Measurements from ENCODE around the gene MBD3. TPM values are rescaled to one million over a fixed set of nuclear protein-coding genes. Genes with fewer than 3 reads are reported as not detected.

Gene MBD3
- total RNA-seq, 1 donor from 2014 or later: 88.9 TPM

- DNase-seq: no peak
Observed at GRCh38 chr19:1593501-1593772, 772 bp upstream of the MBD3 start.

- peak; percentile 96 for DNase-seq
Observed at GRCh38 chr19:1592024-1592754, 476 bp downstream of the MBD3 start.

- DNase-seq: peak; percentile 68
Observed at GRCh38 chr19:1591421-1592023, 1.1 kb downstream of the MBD3 start.

GRCh38 chr19:1590641-1591397, 1.8 kb downstream of the MBD3 start:
- DNase-seq: no peak

GRCh38 chr19:1587872-1588271, 4.8 kb downstream of the MBD3 start:
- DNase-seq: no peak

GRCh38 chr19:1585243-1585580, 7.5 kb downstream of the MBD3 start:
- no peak for DNase-seq

GRCh38 chr19:1584500-1585242, 8.0 kb downstream of the MBD3 start:
- no peak for DNase-seq

GRCh38 chr19:1582201-1582600, 10.5 kb downstream of the MBD3 start:
- no peak for DNase-seq

GRCh38 chr19:1580957-1581356, 11.7 kb downstream of the MBD3 start:
- no peak for DNase-seq

- DNase-seq: no peak
Observed at GRCh38 chr19:1580382-1580781, 12.3 kb downstream of the MBD3 start.

GRCh38 chr19:1579222-1579621, 13.4 kb downstream of the MBD3 start:
- no peak for DNase-seq

- DNase-seq: no peak
Observed at GRCh38 chr19:1577929-1578618, 14.6 kb downstream of the MBD3 start.

- DNase-seq: peak; percentile 61
Observed at GRCh38 chr19:1577090-1577928, 15.4 kb downstream of the MBD3 start.

- no peak for DNase-seq
Observed at GRCh38 chr19:1576242-1577089, 16.2 kb downstream of the MBD3 start.

GRCh38 chr19:1575323-1576241, 17.1 kb downstream of the MBD3 start:
- no peak for DNase-seq

GRCh38 chr19:1574354-1575136, 18.1 kb downstream of the MBD3 start:
- no peak for DNase-seq

- no peak for DNase-seq
Observed at GRCh38 chr19:1572795-1573194, 19.9 kb downstream of the MBD3 start.

GRCh38 chr19:1571358-1571757, 21.3 kb downstream of the MBD3 start:
- no peak for DNase-seq

- no peak for DNase-seq
Observed at GRCh38 chr19:1570836-1571235, 21.8 kb downstream of the MBD3 start.

All from tongue (tissue), 2 donors.